ENCODE measurements around the gene LRRC28. TPM values are rescaled to one million over a fixed set of nuclear protein-coding genes. Genes with fewer than 3 reads are reported as not detected.

Gene LRRC28
- total RNA-seq, 3 donors from 2014 or later, result 24.3 to 52.2 (median 44.3) TPM

DNA sequence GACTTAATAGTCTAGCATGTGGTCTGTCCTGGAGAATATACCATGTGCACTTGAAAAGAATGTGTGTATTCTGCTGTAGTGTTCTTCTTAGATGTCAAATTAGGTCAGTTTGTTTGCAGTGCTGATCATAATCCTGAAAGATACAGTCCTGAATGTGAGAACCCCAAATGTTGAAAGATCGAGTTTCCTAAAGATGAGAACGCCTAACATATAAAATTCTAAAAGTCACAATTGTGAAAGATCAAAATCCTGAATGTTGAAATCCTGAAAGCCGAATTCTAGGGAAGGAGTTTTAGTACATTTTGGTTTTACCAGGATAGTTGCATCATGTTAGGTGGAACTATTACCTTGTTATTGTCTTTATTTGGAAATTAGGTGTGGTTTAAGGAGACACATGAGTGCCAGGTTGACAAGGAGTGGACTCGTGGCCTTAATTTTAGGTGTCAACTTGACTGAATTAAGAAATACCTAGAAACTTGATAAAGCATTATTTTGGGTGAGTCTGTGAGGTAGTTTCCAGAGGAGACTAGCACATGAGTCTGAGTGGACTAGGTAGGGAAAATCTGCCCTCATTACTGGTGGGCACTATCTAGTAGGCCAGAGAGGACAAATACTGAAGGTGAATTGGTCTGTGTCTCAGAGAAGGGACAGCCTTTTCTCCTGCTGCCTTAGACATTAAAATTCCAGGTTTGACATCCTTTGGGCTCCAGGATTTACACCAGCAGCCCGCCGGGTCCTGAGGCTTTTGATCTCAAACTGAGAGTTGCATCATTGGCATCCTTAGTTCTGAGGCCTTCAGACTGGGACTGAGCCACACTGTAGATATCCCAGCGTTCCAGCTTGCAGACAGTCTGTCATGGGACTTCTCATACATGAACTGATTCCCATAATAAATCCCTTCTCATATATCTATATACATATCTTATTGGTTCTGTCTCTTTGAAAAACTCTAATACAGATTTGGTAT lies 77.1 kb downstream of the LRRC28 start:
- intact Hi-C loops (cut with DNase I; ENCODE audit: low total_unique reads), result no loop called here
- no peak for DNase-seq (ENCODE audit: low spot score in 2 of 2)
- Histone ChIP-seq H3K27me3 (no peaks in the 10 kb centered on the region), H3K4me1 (no peaks in the 10 kb centered on the region), H3K27ac (no peak overlapping the region), H3K36me3 (no peaks in the 10 kb centered on the region), H3K9me3 (no peaks in the 10 kb centered on the region), H3K4me3 (no peak overlapping the region)
- no peak for TF ChIP-seq CTCF (IDR thresholded peaks at IDR 0.05)
- TF ChIP-seq POLR2A (IDR thresholded peaks at IDR 0.05), result no peak
- TF ChIP-seq POLR2AphosphoS5 (IDR thresholded peaks at IDR 0.05), result no peak

GRCh38 chr15:99331381-99331780 lies 80.1 kb downstream of the LRRC28 start:
- intact Hi-C loops (cut with DNase I; ENCODE audit: low total_unique reads), result no loop called here
- DNase-seq (ENCODE audit: low spot score in 2 of 2), result no peak

GRCh38 chr15:99333413-99333812 lies 82.1 kb downstream of the LRRC28 start:
- H3K4me1 ChIP-seq, result no peaks in the 10 kb centered on the region
- no peaks in the 10 kb centered on the region for H3K27me3 ChIP-seq
- H3K4me3 ChIP-seq, result no peak overlapping the region
- H3K36me3 ChIP-seq, result no peaks in the 10 kb centered on the region
- intact Hi-C loops (cut with DNase I; ENCODE audit: low total_unique reads), result no loop called here
- TF ChIP-seq CTCF (IDR thresholded peaks at IDR 0.05) (no peak), POLR2AphosphoS5 (IDR thresholded peaks at IDR 0.05) (no peak), POLR2A (IDR thresholded peaks at IDR 0.05) (no peak)
- H3K27ac ChIP-seq, result no peak overlapping the region
- no peak for DNase-seq (ENCODE audit: low spot score in 2 of 2)
- H3K9me3 ChIP-seq, result no peaks in the 10 kb centered on the region

More at GRCh38 chr15:99331381-99331780, 80.1 kb downstream of the LRRC28 start:
- no peak for TF ChIP-seq CTCF (IDR thresholded peaks at IDR 0.05)
- no peak for TF ChIP-seq POLR2AphosphoS5 (IDR thresholded peaks at IDR 0.05)
- no peak for TF ChIP-seq POLR2A (IDR thresholded peaks at IDR 0.05)
- Histone ChIP-seq H3K4me1 (no peaks in the 10 kb centered on the region), H3K27me3 (no peaks in the 10 kb centered on the region), H3K4me3 (no peak overlapping the region), H3K27ac (no peak overlapping the region), H3K36me3 (no peaks in the 10 kb centered on the region), H3K9me3 (no peaks in the 10 kb centered on the region)

DNA sequence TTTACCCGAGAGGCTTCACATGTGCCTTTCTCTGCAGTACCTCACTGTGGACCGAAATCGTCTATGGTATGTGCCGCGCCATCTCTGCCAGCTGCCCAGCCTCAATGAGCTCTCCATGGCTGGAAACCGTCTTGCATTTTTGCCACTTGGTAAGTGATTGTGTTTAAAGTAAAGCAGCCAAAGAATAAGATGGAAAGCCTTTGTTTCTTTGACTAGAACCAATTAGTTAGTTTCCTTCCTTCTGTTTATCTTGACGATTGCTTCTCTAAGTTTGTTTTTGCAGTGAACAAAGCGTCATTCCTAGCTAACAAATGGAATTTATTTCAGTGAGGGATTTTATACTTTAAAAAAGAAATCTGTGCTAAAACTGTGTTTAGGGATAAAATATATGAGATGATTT lies 82.7 kb downstream of the LRRC28 start:
- no peaks in the 10 kb centered on the region for H3K27me3 ChIP-seq
- H3K4me3 ChIP-seq, result no peak overlapping the region
- no peak for TF ChIP-seq POLR2A (IDR thresholded peaks at IDR 0.05)
- no peak for TF ChIP-seq CTCF (IDR thresholded peaks at IDR 0.05)
- TF ChIP-seq POLR2AphosphoS5 (IDR thresholded peaks at IDR 0.05), result no peak
- intact Hi-C loops (cut with DNase I; ENCODE audit: low total_unique reads), result no loop called here
- no peak for DNase-seq (ENCODE audit: low spot score in 2 of 2)
- no peaks in the 10 kb centered on the region for H3K36me3 ChIP-seq
- H3K27ac ChIP-seq, result no peak overlapping the region
- no peaks in the 10 kb centered on the region for H3K4me1 ChIP-seq
- no peaks in the 10 kb centered on the region for H3K9me3 ChIP-seq

GRCh38 chr15:99335508-99335907 lies 84.2 kb downstream of the LRRC28 start:
- no peak for TF ChIP-seq POLR2A (IDR thresholded peaks at IDR 0.05)
- TF ChIP-seq POLR2AphosphoS5 (IDR thresholded peaks at IDR 0.05), result no peak
- no peak for TF ChIP-seq CTCF (IDR thresholded peaks at IDR 0.05)
- no peak overlapping the region for H3K27ac ChIP-seq
- intact Hi-C loops (cut with DNase I; ENCODE audit: low total_unique reads), result no loop called here
- DNase-seq (ENCODE audit: low spot score in 2 of 2), result no peak
- H3K36me3 ChIP-seq, result no peaks in the 10 kb centered on the region
- H3K27me3 ChIP-seq, result no peaks in the 10 kb centered on the region
- no peak overlapping the region for H3K4me3 ChIP-seq
- H3K4me1 ChIP-seq, result no peaks in the 10 kb centered on the region
- H3K9me3 ChIP-seq, result no peaks in the 10 kb centered on the region

All from breast epithelium (tissue), 4 donors.